GM21390 (cell line): Measurements from ENCODE around the gene GHRL.
"Not testable (repeated sequence)": the region's sequence is repeated elsewhere in the genome, so short reads cannot be mapped to it uniquely, and the experiment has no call there.

Experiments used
- ATAC-seq: cut with Tn5 transposase; IDR thresholded peaks from one replicate; pipeline ENCODE4 v1.9.1; 2021; ENCODE audit not compliant: unreplicated experiment

The GHRL gene

DNA sequence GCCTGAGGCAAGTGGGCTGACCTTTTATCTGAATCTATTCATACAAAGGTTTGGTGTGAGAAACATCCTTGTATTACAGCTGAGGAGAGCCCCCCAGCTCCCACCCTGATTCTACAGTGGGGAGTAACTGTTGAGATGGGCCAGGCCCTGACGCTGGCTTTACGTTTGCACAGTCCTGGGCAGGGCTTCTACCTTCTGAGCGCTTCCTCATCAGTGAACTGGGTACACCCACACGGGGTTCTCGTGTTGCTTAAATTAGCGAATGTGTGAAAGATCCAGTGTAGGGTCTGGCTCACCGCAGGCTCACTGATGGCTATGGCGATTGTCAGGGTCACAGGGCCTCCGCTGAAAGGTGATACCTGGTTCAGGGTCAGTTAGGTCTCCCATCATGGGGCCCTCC, 7.3 kb upstream of the GHRL start:
- ATAC-seq, result no peak

DNA sequence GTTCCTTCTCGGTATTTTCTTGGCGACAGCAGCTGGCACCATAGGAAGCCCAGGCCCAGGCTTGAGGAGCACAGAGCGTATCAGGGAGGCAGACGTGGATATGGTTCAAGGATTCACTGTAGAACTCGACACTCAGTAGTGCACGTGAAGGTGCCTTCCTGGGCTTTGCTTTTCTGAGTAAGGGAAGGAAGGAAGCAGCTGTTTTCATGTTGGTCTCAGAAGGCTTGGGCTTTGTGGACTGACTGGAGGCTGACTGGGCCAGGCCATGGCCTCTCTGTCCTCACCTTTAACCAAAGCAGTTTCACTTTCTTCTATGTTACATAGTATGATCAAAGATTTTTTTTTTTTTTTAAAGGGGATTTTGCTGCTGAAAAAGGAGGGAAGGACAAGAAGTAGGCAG, 6.9 kb upstream of the GHRL start:
- ATAC-seq, result no peak

DNA sequence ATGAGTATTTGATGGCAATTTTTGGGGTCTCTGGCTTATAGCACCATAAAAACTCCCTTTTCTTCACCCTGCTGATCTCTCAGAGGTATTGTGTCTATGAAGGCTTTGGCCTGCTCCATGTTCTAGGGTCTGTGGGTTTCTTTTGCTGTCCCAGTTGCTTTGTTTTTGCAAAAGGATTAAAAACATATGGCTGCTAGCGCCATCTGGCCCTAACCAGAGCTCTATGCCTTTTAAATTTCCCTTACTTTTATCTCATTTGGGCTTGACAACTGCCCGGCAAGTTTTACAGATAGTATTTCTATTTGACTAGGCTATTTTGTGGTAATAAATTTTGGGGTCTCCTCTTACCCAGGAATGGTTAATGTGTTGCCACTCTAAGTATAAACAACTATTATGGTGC, 6.4 kb upstream of the GHRL start:
- ATAC-seq, result no peak

DNA sequence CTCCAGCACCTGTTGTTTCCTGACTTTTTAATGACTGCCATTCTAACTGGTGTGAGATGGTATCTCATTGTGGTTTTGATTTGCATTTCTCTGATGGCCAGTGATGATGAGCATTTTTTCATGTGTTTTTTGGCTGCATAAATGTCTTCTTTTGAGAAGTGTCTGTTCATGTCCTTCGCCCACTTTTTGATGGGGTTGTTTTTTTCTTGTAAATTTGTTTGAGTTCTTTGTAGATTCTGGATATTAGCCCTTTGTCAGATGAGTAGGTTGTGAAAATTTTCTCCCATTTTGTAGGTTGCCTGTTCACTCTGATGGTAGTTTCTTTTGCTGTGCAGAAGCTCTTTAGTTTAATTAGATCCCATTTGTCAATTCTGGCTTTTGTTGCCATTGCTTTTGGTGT, 5.3 kb upstream of the GHRL start:
- ATAC-seq, result not testable (repeated sequence)

DNA sequence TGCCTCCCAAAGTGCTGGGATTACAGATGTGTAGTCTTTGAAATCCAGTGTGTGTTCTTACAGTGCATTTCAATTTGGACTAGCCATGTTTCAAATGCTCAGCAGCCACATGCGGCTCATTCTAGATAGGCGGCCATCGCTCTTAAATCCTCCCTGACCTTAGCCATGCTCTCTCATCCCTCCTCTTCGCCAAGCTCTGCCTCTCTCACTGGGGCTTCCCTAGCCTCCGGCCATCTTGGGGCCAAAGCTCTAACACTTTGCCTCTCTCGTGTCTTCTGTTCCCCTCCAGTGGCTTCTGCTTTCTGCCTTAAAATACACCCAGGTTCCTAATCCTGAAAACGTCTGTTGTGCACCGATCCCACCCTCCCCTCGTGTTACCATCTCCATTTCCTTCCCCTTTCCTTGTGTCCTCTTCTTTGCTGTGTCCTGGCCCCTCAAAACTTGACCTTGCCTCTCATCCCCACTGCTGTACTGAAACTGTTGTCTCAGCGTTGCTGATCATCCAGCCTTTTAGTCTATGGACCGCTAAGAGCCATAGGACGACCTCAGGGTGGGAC, 1.4 kb upstream of the GHRL start:
- ATAC-seq, result no peak

DNA sequence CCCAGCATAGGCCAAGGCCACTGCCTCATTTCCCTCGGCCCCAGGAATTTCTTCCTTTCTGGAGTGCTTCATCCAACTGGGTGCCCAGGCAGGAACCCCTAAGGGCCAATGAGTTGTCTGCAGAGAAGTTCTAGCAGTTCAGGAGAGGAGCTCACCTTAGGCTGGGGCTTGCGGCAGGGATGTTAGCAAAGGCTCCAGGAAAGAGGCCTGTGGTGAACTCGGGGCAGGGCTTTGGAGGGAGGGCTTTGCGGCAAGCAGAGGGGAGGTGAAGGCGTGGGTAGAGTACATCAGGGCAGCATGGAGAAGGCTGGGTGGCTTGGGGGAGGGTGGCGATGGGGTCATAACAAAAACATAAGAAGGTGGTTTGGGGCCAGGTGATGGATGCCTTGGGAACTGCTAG, 1.1 kb downstream of the GHRL start:
- no peak for ATAC-seq

DNA sequence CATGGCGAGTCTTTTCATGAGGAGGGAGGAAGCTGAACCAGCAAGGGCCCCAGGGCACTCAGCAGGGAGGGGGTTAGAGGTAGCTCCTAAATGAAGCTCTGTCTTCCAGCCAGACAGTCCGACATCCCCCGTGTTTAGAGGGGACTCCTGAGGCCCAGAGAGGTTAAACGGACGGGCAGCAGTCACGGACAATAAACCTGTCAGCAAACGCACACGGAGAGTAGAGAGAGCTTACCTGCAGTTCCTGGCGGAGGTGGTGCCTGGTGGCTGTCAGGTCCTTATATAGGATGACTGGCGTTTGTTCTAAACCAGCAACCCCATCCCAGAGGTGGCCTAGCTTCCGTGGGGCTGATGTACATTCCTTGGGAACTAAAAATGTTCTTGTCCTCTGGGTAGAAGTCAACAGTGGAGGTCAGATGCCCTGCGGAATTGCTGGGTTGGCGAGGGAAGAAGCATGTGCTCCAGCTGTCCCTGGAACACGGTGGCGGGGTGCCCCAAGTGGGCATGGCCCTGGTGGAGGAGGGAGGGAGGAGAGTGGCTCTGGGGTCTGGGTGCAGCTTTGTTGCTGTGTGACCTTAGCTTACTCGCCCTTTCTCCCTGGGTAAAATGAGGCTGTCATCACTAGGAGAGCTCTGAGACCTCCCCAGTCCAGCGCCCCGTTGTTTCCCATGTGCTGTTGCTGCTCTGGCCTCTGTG, 2.1 kb downstream of the GHRL start:
- ATAC-seq, result no peak

DNA sequence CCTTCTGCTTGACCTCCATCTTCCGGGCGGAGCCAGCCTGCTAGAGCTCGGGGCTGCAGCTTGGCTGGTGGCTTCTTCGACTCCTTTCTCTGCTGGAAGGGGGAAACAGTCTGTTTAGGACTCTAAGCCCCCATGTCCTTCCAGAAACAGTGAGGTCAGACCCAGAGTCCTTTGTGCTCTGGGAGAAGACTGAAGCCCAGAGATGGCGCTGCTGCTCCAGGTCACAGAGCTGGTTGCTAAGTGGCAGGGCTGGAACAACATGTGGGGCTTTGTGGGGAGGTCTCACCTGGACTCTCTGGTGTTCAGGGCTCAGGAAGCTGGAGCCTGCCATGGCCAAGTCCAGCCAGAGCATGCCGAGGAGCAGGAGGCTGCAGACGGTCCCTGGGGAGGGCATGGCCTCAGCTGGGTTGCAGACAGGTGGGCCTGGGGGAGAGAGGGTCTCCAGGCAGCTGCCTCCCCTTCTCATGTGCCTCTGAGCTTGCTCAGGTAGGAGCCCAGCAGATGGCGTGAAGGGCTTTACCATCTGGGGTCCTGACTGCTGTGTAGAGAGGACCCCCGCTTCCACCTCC, 2.9 kb downstream of the GHRL start:
- ATAC-seq, result no peak

DNA sequence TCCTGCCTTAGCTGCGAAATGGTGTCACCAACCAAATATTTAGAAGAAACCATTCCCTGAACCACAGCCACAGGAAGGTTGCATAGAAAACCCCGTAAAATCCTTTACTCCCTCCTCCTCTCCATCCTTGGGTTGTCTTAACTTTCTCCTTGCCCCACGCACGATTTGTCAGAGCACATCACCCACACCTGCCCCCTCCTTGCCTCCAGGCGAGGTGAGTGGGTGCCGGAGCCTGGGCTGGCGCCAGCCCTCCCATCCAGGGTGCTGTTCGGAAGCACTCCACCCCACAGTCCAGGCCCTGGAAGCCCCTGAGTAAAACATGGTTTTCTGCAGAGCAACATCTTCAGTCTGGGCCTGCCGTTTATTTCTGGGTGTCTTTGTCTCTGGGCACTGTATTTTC, 3.7 kb downstream of the GHRL start:
- ATAC-seq, result no peak

DNA sequence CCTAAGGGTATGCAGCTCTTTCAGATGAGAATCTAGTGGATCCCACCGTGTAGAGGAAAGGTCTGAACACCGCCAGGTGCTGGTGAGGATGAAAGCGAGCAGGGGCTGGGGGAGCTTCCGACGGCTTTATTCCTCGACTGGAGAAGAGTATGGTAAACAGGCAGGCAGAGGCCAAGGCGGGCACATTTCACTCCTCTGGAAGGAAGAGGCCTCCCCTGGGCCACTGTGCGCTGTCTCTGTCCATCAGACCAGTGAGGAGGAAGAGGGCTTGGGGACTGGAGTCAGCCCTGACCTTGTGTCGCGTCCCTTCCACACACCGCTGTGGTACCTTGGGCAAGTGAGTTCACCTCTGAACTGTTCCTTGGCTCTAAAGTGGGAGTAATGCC, 4.2 kb downstream of the GHRL start:
- no peak for ATAC-seq

DNA sequence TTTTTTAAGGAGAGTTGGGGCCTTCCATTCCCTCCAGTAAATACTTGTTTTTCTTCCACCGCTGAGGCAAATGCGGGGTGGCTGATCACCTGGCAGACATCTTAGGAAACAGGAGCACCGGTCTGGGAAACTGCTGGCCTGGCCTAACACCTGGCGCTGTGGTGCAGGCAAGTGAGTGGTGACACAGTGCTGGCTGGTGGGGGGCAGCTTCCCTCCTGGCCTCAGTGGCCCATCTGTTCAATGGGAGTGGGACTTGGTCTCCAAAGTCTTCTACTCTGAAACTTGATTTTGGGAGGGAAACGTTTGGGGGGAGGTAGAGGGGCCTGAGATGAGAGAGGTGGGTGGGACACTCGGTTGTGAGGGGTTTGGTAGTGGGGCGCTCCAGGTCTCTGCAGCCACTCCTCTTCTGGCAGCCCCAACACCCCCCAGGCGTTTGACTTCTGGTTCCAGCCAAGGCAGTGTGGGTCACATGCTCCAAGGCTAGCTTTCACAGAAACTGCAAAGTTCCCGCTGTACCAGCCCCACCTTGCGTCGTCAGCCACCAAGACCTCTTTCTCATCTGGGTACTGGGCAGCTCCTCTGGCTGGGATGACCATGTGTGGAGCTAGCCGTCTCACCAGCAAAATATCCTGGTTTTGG, 4.7 kb downstream of the GHRL start:
- no peak for ATAC-seq

DNA sequence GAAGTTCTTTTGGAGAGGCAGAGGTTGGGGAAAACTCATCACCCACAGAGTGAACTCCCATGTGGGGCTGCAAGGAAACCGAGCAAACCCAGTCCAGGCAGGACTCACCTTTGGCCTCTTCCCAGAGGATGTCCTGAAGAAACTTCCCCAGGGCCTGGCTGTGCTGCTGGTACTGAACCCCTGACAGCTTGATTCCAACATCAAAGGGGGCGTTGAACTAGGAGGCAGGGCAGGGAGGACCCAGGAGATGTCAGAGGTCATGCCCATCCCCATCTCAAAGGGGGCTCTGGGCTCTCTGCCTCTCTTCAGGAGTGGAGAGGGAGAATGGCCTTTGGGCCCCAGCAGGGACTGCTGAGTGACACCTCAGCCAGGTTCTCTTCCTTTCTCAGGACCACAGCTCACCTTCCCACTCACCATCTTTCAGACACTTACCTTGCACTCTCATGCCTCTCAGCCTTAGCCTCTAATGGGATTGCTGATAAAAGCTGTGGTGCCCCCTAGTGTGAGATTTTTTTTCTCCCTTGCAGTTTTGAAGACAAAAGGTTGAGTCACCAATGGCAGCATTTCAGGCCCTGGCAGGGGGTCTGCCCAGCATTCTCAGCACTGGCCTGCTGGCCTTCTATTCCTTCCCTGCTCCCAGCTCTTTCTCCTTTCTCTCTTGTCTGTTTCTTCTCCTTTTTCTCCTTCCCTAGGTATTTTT, 6.0 kb downstream of the GHRL start:
- no peak for ATAC-seq

DNA sequence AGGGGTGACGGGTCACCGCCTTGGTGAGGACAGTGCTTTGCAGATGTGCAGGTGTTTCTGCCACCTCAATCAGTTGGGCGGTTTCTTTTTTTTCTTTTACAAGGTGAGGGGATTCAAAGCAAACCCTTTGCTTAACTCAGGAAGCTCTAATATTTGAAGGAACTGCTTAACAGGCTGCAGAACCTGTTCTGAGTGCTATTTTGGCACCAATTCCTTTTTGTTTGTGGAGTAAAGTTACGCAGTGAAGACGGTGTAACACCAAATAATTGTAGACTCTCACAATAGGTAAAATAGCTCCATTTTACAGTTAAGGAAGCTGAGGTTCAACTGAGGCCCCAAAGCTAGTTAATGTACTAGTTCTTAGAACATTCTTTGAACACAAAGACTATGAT, 6.6 kb downstream of the GHRL start:
- no peak for ATAC-seq

DNA sequence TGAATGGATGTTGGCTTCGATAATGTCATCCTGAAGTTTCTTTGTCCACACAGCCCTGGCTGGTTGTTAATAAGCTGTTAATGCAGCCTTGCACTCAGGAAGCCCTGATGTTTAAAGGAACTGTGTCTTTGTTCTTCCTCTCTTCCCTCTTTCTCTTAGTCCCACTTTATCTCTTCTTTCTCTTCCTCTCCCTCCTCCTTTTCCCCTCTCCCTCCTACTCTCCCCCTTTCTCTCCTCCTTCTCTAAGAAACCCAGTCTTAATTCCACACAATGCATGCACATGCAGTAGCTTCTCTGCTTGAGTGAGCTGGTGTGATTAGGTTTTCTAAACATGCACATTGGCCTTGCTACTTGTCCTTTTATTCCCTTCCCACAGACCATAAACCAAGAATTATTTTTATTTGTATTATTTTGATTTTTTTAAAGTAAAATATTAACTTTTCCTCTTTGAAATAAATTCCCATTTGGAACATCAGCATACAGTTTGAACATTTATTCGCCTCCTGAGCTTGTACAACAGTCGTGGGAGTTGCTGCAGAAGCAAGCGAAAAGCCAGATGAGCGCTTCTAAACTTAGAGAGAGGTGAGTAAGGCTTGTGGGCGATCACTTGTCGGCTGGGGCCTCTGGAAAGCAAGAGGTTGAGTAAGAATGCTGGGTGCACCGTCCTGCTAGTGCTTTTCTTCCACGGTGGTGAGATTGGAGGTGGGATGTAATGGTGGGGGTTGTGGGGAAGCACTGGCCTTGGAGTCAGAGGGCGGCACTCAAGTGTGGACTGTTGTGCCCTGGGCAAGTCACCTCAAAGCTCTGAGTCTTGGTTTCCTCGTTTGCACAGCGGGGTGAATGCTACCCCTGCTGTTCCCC, 7.2 kb downstream of the GHRL start:
- ATAC-seq, result no peak

DNA sequence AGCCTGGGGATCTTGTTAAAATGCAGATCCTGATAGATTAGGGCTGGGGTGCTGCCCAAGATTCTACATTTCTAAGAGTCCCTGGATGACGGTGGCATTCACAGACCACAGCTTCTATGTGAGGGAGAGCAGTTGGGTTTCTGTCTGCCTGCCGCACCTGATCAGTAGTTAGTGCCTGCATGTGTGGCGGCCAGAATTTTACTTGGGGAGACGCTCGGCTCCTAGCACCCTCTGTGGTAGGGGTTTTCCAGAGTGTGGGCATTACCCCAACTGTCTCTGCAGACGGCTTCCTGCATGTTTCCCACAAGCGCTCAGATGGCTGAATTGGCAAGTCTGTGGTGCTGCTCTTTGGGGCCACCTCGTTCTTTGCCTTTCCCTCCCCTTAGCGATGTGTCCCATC, 8.3 kb downstream of the GHRL start:
- ATAC-seq, result no peak

DNA sequence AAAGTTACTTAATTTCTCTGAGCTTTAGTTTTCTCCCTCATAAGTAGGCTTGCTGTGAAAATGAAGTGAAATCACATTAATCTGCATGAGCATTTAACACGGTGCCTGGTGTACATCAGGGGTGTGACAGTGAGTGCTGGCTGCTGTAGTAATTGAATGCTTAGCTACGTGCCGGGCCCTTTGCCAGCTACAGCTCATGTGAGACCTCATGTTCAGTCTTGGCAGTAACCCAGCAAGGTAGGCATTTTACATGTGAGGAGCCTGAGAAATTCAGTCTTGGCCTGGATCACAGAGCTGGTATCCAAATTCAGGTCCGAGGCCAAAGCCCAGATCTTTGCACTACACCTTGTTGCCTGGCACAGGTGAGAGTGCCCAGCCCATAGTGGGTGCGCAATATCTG, 9.1 kb downstream of the GHRL start:
- ATAC-seq, result no peak

DNA sequence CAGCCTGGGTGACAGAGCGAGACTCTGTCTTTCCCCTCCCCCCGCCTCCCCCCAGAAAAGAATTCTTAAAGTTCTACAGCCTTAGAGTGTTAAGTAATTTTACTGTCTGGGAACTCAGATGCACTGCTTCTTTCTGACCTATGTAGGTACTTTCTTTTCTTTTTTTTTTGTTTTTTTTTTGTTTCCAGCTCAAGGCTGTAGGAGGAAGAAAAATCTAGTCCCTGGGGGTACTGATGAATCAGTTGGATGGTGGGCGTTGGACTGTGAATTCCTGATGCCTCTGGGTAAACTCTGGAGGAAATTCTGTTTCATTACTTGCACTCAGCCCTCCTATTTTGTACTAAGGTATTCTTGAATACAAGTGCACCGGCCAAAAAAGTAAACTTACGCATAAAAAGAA, 10.8 kb downstream of the GHRL start:
- no peak for ATAC-seq

DNA sequence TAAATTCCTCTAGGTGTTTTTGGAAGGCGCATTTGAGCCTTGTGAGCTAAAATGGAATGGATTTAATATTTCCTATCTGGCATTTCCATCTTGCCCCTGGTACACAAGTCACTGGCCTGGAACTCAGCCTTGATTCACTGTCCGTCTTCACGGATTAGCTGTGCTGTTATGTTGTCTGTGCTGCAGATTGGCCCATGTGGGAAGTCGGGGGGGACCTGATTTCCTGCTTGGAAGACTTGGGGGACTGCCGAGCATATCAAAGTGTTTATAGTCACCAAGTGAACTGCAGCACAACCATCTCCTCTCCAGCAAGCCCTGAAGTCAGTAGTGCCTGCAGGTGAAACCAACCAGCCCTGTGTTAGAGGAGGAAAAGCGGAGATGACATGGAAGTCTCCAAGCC, 12.2 kb downstream of the GHRL start:
- no peak for ATAC-seq

DNA sequence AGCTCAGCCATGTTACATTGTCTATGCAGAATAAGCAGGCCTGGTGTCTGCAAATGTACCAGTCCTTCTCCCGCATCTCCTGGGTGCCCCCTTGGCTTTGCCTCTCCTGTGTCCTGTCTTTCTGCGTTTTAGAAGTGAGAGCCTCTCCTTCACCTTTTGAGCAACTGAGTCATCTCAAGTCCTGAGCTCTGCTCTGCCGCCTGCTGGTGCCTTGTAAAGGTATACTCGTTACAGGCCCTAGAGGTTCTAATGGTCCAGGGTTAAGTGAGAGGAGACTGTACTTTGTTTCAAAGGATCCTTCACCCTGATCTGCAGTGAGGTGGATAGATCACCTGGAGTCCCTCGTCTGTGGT, 12.6 kb downstream of the GHRL start:
- ATAC-seq, result no peak

DNA sequence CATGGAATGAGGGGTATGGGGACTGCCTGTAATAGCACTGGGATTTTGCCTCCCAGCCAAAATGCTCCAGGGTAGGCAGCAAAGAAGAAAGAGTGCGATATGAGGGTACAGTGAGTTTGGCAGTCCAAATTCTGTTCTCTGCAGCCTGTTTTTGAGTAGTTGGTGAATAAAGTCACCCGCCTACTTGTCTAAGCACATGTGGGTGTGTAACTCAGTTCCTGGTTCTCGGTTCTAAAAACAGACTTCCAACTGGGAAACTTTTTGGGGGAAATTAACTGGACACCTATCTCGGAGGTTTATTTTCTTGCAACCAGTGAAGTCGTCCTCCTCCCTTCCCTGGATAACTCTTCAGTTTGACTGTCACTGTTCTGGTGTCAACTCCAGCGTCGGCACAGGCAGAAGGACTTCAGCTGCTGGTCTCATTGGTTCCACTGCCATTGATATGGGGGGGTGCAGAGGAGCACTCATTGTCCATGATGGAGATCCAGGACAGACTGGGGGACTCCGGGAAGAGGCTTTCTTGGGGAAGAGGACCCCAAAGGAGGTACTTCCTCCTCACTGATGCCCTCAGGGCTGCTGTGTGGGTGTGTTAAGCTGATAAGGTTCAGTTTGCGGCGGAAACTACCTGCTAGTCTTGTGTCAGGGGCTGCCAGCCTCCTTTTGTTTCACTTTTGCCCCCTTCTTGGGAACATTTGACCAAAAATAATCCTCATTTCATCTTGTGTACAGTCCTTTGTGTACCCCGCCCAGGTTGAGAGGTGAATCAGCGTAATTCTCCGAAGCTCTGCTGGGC, 13.2 kb downstream of the GHRL start:
- ATAC-seq, result no peak
